Measurements from ENCODE around the gene TLR2. TPM values are rescaled to one million over a fixed set of nuclear protein-coding genes. Genes with fewer than 3 reads are reported as not detected.

Gene TLR2
- total RNA-seq, 3 donors from 2014 or later (not counting 1 experiment from before 2014, with no cell fraction given), result 2.7 to 20.4 (median 6.3) TPM

DNA sequence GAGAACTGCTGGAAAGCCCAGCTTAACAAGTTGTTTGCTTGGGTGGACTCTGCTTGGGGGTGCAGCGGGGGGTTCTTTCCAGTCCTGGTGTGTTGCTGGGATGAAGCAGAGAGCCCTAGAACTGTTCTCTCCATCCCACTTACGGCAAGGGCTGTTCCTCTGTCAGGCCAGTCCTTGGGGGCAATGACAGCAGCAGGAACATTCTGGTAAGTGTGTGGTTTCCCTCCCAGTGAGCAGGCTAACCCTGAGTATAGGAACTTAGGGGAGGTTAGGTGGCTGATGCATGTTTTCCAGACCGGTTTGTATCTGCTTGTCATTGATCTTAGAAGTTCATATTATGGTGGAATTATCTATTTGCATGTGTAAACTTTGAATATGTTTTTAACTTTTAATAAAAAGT is 46.9 kb upstream of the TLR2 start:
- 97% methylated on average over 3 of the region's 3 CpGs for WGBS (ENCODE audit: insufficient coverage)
- no peaks in the 10 kb centered on the region for H3K27me3 ChIP-seq (ENCODE audit: control insufficient read depth, insufficient read depth, low read length)
- Mint-ChIP-seq H3K36me3 (peaks cover 36% of the 10 kb centered on the region), H3K9me3 (no peaks in the 10 kb centered on the region), H3K27ac (no peak overlapping the region), H3K27me3 (ENCODE audit: low read depth in 2 of 2) (no peaks in the 10 kb centered on the region), H3K4me3 (no peak overlapping the region), H3K4me1 (no peaks in the 10 kb centered on the region)
- H3K4me1 ChIP-seq (ENCODE audit: control insufficient read depth, insufficient read depth, low read length), result no peaks in the 10 kb centered on the region
- ATAC-seq, result no peak
- no peaks in the 10 kb centered on the region for H3K9me3 ChIP-seq (ENCODE audit: control insufficient read depth, insufficient read depth, low read length)
- TF ChIP-seq, protein P1, sequence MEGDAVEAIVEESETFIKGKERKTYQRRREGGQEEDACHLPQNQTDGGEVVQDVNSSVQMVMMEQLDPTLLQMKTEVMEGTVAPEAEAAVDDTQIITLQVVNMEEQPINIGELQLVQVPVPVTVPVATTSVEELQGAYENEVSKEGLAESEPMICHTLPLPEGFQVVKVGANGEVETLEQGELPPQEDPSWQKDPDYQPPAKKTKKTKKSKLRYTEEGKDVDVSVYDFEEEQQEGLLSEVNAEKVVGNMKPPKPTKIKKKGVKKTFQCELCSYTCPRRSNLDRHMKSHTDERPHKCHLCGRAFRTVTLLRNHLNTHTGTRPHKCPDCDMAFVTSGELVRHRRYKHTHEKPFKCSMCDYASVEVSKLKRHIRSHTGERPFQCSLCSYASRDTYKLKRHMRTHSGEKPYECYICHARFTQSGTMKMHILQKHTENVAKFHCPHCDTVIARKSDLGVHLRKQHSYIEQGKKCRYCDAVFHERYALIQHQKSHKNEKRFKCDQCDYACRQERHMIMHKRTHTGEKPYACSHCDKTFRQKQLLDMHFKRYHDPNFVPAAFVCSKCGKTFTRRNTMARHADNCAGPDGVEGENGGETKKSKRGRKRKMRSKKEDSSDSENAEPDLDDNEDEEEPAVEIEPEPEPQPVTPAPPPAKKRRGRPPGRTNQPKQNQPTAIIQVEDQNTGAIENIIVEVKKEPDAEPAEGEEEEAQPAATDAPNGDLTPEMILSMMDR (IDR thresholded peaks at IDR 0.05), result no peak
- H3K36me3 ChIP-seq (ENCODE audit: control insufficient read depth, insufficient read depth, low read length), result peaks cover 60% of the 10 kb centered on the region
- H3K27ac ChIP-seq (ENCODE audit: low read length), result no peak overlapping the region
- no peak overlapping the region for H3K4me3 ChIP-seq (ENCODE audit: low read length)
- intact Hi-C loops (cut with micrococcal nuclease), result no loop called here
- DNase-seq, result no peak

DNA sequence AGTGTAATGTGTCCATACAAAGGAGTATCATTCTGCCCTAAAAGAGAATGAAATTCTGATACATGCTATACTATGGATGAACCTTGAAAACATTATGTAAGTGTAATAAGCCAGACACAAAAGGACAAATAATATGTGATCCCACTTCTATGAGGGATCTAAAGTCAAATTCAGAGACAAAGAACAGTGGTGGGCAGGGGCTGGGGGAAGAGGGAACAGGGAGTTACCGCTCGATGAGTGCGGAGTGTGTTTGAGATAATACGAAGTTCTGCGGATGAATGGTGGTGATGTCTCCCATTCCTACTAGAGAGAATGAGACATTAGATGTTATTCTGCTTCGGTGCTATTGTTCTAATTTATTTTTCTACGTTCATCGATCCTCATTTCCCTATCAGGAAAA is 46.1 kb upstream of the TLR2 start:
- Mint-ChIP-seq H3K27ac (no peak overlapping the region), H3K27me3 (ENCODE audit: low read depth in 2 of 2) (no peaks in the 10 kb centered on the region), H3K36me3 (peaks cover 28% of the 10 kb centered on the region), H3K4me3 (no peak overlapping the region), H3K9me3 (no peaks in the 10 kb centered on the region), H3K4me1 (no peaks in the 10 kb centered on the region)
- DNase-seq, result no peak
- Histone ChIP-seq H3K27me3 (ENCODE audit: control insufficient read depth, insufficient read depth, low read length) (no peaks in the 10 kb centered on the region), H3K36me3 (ENCODE audit: control insufficient read depth, insufficient read depth, low read length) (peaks cover 52% of the 10 kb centered on the region), H3K4me3 (ENCODE audit: low read length) (no peak overlapping the region), H3K27ac (ENCODE audit: low read length) (no peak overlapping the region), H3K4me1 (ENCODE audit: control insufficient read depth, insufficient read depth, low read length) (peaks cover under 1% of the 10 kb centered on the region), H3K9me3 (ENCODE audit: control insufficient read depth, insufficient read depth, low read length) (no peaks in the 10 kb centered on the region)
- TF ChIP-seq, protein P1 (IDR thresholded peaks at IDR 0.05), result no peak
- WGBS (ENCODE audit: insufficient coverage), result 100% methylated on average over 5 of the region's 8 CpGs
- intact Hi-C loops (cut with micrococcal nuclease), result no loop called here
- ATAC-seq, result no peak

DNA sequence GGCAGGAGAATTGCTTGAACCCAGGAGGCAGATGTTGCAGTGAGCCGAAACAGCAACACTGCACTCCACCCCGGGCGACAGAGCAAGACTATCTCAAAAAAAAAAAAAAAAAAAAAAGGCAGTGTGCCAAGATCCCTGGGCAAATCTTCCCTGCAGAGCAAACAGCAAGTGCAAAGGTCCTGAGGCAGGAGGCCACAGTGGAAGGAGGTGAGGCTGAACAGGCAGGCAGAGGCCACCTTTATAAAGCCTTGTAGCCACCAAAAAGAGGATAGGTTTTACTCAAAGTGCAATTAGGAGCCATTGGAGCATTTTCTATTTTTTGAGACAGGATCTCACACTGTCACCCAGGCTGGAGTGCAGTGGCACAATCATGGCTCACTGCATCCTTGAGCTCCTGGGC is 45.1 kb upstream of the TLR2 start:
- Mint-ChIP-seq H3K4me1 (peaks cover 6% of the 10 kb centered on the region in 2 donors), H3K27ac (no peak overlapping the region), H3K9me3 (no peaks in the 10 kb centered on the region), H3K36me3 (peaks cover 25% of the 10 kb centered on the region), H3K4me3 (no peak overlapping the region), H3K27me3 (ENCODE audit: low read depth in 2 of 2) (no peaks in the 10 kb centered on the region)
- ATAC-seq, result no peak
- no peak for DNase-seq
- peaks cover 3% of the 10 kb centered on the region for H3K4me1 ChIP-seq (ENCODE audit: control insufficient read depth, insufficient read depth, low read length)
- intact Hi-C loops (cut with micrococcal nuclease), result no loop called here
- H3K27me3 ChIP-seq (ENCODE audit: control insufficient read depth, insufficient read depth, low read length), result no peaks in the 10 kb centered on the region
- WGBS (ENCODE audit: insufficient coverage), result 97% methylated on average over 3 of the region's 3 CpGs
- no peak overlapping the region for H3K4me3 ChIP-seq (ENCODE audit: low read length)
- no peaks in the 10 kb centered on the region for H3K9me3 ChIP-seq (ENCODE audit: control insufficient read depth, insufficient read depth, low read length)
- H3K27ac ChIP-seq (ENCODE audit: low read length), result no peak overlapping the region
- H3K36me3 ChIP-seq (ENCODE audit: control insufficient read depth, insufficient read depth, low read length), result peaks cover 43% of the 10 kb centered on the region
- TF ChIP-seq, protein P1 (IDR thresholded peaks at IDR 0.05), result no peak

Measured in natural killer cell (primary cell).